ENCODE results near the gene RGS8. TPM values are rescaled to one million over a fixed set of nuclear protein-coding genes. Genes with fewer than 3 reads are reported as not detected.

RGS8 gene
- total and polyA plus RNA-seq, 2 of the 4 experiments (the other 2 are of a cell fraction) = not detected

- Histone ChIP-seq H3K18ac (ENCODE audit: low read depth, low read length) (no peak overlapping the region), H4K8ac (ENCODE audit: low read depth in 2 of 2, low read length in 2 of 2) (no peak overlapping the region), H3K27me3 (ENCODE audit: control insufficient read depth, insufficient read depth, low read length) (peaks cover 28% of the 10 kb centered on the region), H2AK9ac (replicated peaks; ENCODE audit: low read depth, low read length, poor library complexity) (no peak overlapping the region), H3K9me3 (ENCODE audit: control insufficient read depth, insufficient read depth, low read length) (no peaks in the 10 kb centered on the region), H3K9me1 (ENCODE audit: insufficient read depth, low read length) (no peaks in the 10 kb centered on the region), H2BK120ac (ENCODE audit: low read depth, low read length) (no peak overlapping the region), H2BK20ac (ENCODE audit: low read depth, low read length) (no peak overlapping the region), H3K23ac (ENCODE audit: low read depth, low read length) (no peak overlapping the region), H3K9ac (ENCODE audit: low read depth, low read length) (no peak overlapping the region), H3K14ac (replicated peaks; ENCODE audit: low read depth, low read length) (no peak overlapping the region), H2BK15ac (ENCODE audit: low read depth, low read length) (no peak overlapping the region), H2BK5ac (ENCODE audit: low read depth, low read length, poor library complexity, severe bottlenecking) (no peak overlapping the region), H3K4me3 (ENCODE audit: insufficient read depth, low read depth, low read length) (no peak overlapping the region), H2AK5ac (ENCODE audit: low read depth, low read length) (no peak overlapping the region), H3K4ac (ENCODE audit: low read depth, low read length) (no peak overlapping the region), H4K5ac (ENCODE audit: low read depth, low read length) (no peak overlapping the region), H3K4me2 (ENCODE audit: low read depth, low read length) (no peak overlapping the region), H2AFZ (replicated peaks; ENCODE audit: low read length, poor library complexity) (no peak overlapping the region), H3K79me1 (ENCODE audit: low read depth in 1 of 2, low read length in 2 of 2) (no peaks in the 10 kb centered on the region), H3K27ac (ENCODE audit: insufficient read depth, low read length) (no peak overlapping the region), H4K20me1 (ENCODE audit: insufficient read depth, low read length) (no peaks in the 10 kb centered on the region), H3K4me1 (ENCODE audit: control insufficient read depth, insufficient read depth, low read length) (no peaks in the 10 kb centered on the region), H3K36me3 (ENCODE audit: control insufficient read depth, insufficient read depth, low read length) (no peaks in the 10 kb centered on the region), H3K56ac (ENCODE audit: extremely low read depth, insufficient read depth, low read length) (no peak overlapping the region), H4K91ac (ENCODE audit: insufficient read depth, low read depth, low read length) (no peak overlapping the region)
- dilution Hi-C loops (cut with HindIII; ENCODE audit: low sequenced_read_pairs, unreplicated experiment) (no loop called here), in situ Hi-C loops (cut with MboI; ENCODE audit: low sequenced_read_pairs) (no loop called here), intact Hi-C loops (cut with micrococcal nuclease) (no loop called here)
- ChIA-PET POLR2A (ENCODE audit: unreplicated experiment) (no interaction called here), CTCF (no interaction called here)
- DNase-seq (no peak), ATAC-seq (ENCODE audit: low read depth) (no peak)
- WGBS, 2 experiments (ENCODE audit: extremely low coverage in 2 of 2, insufficient read length in 1 of 2) = no CpG with 5 or more reads among the region's 11 CpGs
- no TSS peak for BruUV-seq (replicated peaks)
- TF ChIP-seq USF2 (IDR thresholded peaks at IDR 0.05; ENCODE audit: low read depth, low read length) (no peak), CHD1 (IDR thresholded peaks at IDR 0.05; ENCODE audit: low read depth, low read length) (no peak), CTCF (conservative IDR thresholded peaks at IDR 0.05; ENCODE audit: low read depth, low read length) (no peak), SMC3 (IDR thresholded peaks at IDR 0.05; ENCODE audit: low read depth, low read length) (no peak), RFX5 (IDR thresholded peaks at IDR 0.05; ENCODE audit: low read depth, low read length) (no peak), RAD21 (IDR thresholded peaks at IDR 0.05; ENCODE audit: low read length) (no peak), CEBPB (IDR thresholded peaks at IDR 0.05; ENCODE audit: low read depth, low read length) (no peak), RCOR1 (IDR thresholded peaks at IDR 0.05; ENCODE audit: insufficient replicate concordance, low read length) (no peak), ELK1 (IDR thresholded peaks at IDR 0.05; ENCODE audit: borderline replicate concordance, low read depth, low read length) (no peak), MAZ (IDR thresholded peaks at IDR 0.05; ENCODE audit: borderline replicate concordance, low read depth, low read length) (no peak), MXI1 (IDR thresholded peaks at IDR 0.05; ENCODE audit: borderline replicate concordance, low read depth, low read length) (no peak), FOS (IDR thresholded peaks at IDR 0.05; ENCODE audit: low read depth, low read length) (no peak), MAFK (IDR thresholded peaks at IDR 0.05; ENCODE audit: low read depth, low read length) (no peak), POLR2A (IDR thresholded peaks at IDR 0.05; ENCODE audit: low read depth, low read length) (no peak), BHLHE40 (IDR thresholded peaks at IDR 0.05; ENCODE audit: low read depth, low read length) (no peak), NFE2L2 (IDR thresholded peaks at IDR 0.05; ENCODE audit: low read depth, low read length) (no peak)
Measured at GRCh38 chr1:182670032-182670749, 14.2 kb downstream of the RGS8 start.

Data from IMR-90 (cell line).